ENCODE data around the gene PEAK1. TPM values are rescaled to one million over a fixed set of nuclear protein-coding genes. Genes with fewer than 3 reads are reported as not detected.

The PEAK1 gene
- polyA plus RNA-seq, 1 experiment: 40.7 TPM

DNA sequence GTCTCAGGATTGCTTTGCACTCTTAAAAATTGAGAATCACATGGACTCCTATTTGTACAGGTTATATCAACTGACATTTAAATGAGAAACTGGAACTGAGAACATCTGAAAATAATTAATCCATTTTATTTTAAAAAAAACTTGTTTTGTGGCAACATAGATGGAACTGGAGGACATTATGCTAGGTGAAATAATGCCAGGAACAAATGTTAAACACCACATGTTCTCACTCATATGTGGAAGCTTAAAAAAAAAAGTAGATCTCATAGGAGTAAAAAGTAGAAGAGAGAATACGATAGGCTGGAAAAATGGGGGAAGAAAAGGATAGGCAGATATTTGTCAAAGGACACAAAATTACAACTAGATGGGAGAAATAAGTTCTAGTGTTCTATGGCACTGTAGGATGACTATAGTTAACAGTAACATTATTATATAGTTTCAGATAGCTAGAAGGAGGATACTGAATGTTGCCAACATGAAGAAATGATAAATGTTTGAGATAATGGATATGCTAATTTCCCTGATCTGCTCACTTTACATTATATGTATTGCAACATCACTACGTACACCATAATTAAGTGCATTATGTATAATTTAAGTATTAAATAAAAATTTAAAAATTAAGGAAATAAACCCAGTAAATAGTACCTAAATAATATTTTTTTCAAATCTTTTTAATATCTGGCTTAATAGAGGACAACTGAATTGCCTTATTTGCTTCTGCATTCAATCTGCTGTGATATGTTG is 248.5 kb downstream of the PEAK1 start:
- Histone ChIP-seq H3K36me3 (ENCODE audit: control insufficient read depth, insufficient read depth, low read length) (no peaks in the 10 kb centered on the region; the same call in 1 of the 2 replicates), H3K4me3 (ENCODE audit: low read depth, low read length) (no peak overlapping the region), H3K27me3 (ENCODE audit: control insufficient read depth, insufficient read depth, low read length) (no peaks in the 10 kb centered on the region)
- ChIA-PET CTCF (no interaction called here), POLR2A (no interaction called here)
- TF ChIP-seq, protein P1, sequence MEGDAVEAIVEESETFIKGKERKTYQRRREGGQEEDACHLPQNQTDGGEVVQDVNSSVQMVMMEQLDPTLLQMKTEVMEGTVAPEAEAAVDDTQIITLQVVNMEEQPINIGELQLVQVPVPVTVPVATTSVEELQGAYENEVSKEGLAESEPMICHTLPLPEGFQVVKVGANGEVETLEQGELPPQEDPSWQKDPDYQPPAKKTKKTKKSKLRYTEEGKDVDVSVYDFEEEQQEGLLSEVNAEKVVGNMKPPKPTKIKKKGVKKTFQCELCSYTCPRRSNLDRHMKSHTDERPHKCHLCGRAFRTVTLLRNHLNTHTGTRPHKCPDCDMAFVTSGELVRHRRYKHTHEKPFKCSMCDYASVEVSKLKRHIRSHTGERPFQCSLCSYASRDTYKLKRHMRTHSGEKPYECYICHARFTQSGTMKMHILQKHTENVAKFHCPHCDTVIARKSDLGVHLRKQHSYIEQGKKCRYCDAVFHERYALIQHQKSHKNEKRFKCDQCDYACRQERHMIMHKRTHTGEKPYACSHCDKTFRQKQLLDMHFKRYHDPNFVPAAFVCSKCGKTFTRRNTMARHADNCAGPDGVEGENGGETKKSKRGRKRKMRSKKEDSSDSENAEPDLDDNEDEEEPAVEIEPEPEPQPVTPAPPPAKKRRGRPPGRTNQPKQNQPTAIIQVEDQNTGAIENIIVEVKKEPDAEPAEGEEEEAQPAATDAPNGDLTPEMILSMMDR (IDR thresholded peaks at IDR 0.05; ENCODE audit: insufficient read depth, low read depth, low read length): no peak
- no peak for DNase-seq (ENCODE audit: low read depth)

DNA sequence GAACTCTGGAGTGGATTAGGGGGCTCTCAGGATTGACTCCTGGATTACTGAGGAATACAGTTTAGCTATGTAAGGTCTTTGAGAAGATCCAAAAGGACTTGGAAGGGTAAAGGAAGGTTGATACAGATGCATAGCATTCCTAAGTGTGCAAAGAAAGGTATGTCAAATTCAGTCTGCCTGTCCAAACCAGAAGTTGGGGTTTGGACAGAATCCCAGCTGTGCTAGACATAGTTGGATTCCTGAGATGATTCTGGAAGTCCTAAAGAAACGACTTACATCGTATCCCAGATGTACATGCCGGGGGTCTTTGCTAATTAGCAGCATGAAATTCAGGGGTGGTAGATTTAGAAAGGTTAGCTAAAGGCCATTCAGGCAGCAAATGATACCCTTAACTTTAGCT is 251.3 kb downstream of the PEAK1 start:
- Histone ChIP-seq H3K27me3 (ENCODE audit: control insufficient read depth, insufficient read depth, low read length) (no peaks in the 10 kb centered on the region), H3K36me3 (ENCODE audit: control insufficient read depth, insufficient read depth, low read length) (no peaks in the 10 kb centered on the region; the same call in 1 of the 2 replicates), H3K4me3 (ENCODE audit: low read depth, low read length) (no peak overlapping the region)
- no peak for DNase-seq (ENCODE audit: low read depth)
- TF ChIP-seq, protein P1 (IDR thresholded peaks at IDR 0.05; ENCODE audit: insufficient read depth, low read depth, low read length): no peak
- POLR2A ChIA-PET: no interaction called here
- CTCF ChIA-PET: interaction anchor here (1.1 to 1.8 kb wide), 4 partner anchors 36 to 375 kb away, joined by 3 to 5 read pairs (median 3); partner anchors contain the start of gene PSTPIP1

DNA sequence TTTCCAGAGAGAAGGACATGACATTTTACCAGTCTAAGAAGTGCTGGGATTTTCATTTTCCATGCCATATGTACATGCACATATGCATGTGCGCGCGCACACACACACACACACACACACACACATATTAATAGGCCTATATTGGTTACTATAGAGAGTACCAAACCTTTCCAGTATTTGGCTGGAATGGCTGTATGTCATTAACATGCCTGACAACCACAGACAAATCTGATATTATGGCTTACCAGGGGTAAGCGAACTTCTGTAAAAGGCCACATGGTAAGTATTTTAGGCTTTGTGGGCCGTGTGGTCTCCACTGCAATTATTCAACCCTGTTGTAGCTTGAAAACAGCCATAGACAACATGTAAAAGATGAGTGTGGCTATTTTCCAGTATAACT is 251.8 kb downstream of the PEAK1 start:
- POLR2A ChIA-PET: no interaction called here
- Histone ChIP-seq H3K36me3 (ENCODE audit: control insufficient read depth, insufficient read depth, low read length) (no peaks in the 10 kb centered on the region; the same call in 1 of the 2 replicates), H3K27me3 (ENCODE audit: control insufficient read depth, insufficient read depth, low read length) (no peaks in the 10 kb centered on the region), H3K4me3 (ENCODE audit: low read depth, low read length) (no peak overlapping the region)
- CTCF ChIA-PET: interaction anchor here (1.2 to 1.8 kb wide), 3 partner anchors 37 to 375 kb away, joined by 3 to 5 read pairs (median 3); no protein-coding TSS in a partner anchor
- TF ChIP-seq, protein P1 (IDR thresholded peaks at IDR 0.05; ENCODE audit: insufficient read depth, low read depth, low read length): no peak
- DNase-seq (ENCODE audit: low read depth): no peak

DNA sequence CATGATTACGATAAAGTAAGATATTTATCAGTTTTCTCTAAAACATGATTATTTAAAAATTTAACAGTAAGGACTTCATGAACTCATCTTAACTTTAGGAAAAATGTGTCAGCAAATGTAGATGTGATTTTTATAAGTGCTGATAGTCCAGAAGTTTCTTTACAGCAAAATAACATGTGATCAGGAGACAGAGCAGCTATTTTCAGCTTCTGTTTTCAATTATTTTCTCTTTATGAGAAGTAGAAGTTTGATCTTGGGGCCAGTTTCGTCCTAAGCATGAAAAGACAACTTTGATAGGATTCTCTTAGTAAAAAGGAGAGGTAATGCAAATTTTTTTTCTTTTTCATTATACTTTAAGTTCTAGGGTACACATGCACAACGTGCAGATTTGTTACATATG is 252.5 kb downstream of the PEAK1 start:
- no peak overlapping the region for H3K4me3 ChIP-seq (ENCODE audit: low read depth, low read length)
- ChIA-PET CTCF (interaction anchor here (1.2 to 1.8 kb wide), 4 partner anchors 37 to 376 kb away, joined by 3 to 5 read pairs (median 3); no protein-coding TSS in a partner anchor), POLR2A (no interaction called here)
- H3K27me3 ChIP-seq (ENCODE audit: control insufficient read depth, insufficient read depth, low read length): no peaks in the 10 kb centered on the region
- H3K36me3 ChIP-seq (ENCODE audit: control insufficient read depth, insufficient read depth, low read length): no peaks in the 10 kb centered on the region
- DNase-seq (ENCODE audit: low read depth): no peak
- TF ChIP-seq, protein P1 (IDR thresholded peaks at IDR 0.05; ENCODE audit: insufficient read depth, low read depth, low read length): no peak

DNA sequence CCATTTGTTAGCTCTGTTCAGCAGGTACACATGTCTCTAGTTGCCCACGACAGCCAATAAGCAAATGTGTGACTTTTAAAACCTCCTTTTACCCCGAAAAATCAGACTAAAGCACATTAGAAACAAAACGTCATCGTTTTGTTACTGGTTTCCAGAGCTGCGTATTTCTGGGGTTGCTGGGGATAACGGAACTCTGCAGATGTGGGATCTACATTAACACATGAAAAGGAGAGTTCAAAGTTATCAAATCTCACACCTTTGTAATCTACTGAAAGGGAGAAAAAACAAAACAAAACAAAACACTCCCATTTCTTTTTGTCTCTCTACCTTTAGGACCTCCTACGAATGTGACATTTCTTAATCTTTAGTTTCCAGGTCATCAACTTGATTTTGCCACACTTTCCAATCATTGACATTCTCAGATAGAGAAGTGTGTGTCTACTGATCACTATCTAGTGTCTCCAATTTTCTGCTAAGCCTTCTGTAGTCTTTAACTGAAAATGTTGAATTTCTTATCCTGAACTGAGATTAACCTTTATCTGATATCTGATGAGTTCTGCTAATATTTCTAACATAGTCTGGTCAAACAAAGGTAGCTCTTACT is 256.0 kb downstream of the PEAK1 start:
- DNase-seq (ENCODE audit: low read depth): no peak
- H3K36me3 ChIP-seq (ENCODE audit: control insufficient read depth, insufficient read depth, low read length): no peaks in the 10 kb centered on the region
- H3K27me3 ChIP-seq (ENCODE audit: control insufficient read depth, insufficient read depth, low read length): no peaks in the 10 kb centered on the region
- ChIA-PET POLR2A (no interaction called here), CTCF (interaction anchor here (0.7 kb wide), 1 partner anchor 39 kb away, joined by 3 read pairs; no protein-coding TSS in a partner anchor)
- no peak overlapping the region for H3K4me3 ChIP-seq (ENCODE audit: low read depth, low read length)
- TF ChIP-seq, protein P1 (IDR thresholded peaks at IDR 0.05; ENCODE audit: insufficient read depth, low read depth, low read length): no peak
